GM19035 (cell line): ENCODE results near the gene CALN1.
"Not testable (repeated sequence)": the region's sequence is repeated elsewhere in the genome, so short reads cannot be mapped to it uniquely, and the experiment has no call there.

Experiments used
- ATAC-seq: cut with Tn5 transposase; IDR thresholded peaks from one replicate; pipeline ENCODE4 v1.9.1; 2021; ENCODE audit not compliant: unreplicated experiment

The CALN1 gene

GRCh38 chr7:72209006-72209405 lies 203.1 kb downstream of the CALN1 start:
- not testable (repeated sequence) for ATAC-seq

GRCh38 chr7:72196176-72196575 lies 216.0 kb downstream of the CALN1 start:
- no peak for ATAC-seq

- ATAC-seq: no peak
Observed at GRCh38 chr7:72190919-72191318, 221.2 kb downstream of the CALN1 start.

DNA sequence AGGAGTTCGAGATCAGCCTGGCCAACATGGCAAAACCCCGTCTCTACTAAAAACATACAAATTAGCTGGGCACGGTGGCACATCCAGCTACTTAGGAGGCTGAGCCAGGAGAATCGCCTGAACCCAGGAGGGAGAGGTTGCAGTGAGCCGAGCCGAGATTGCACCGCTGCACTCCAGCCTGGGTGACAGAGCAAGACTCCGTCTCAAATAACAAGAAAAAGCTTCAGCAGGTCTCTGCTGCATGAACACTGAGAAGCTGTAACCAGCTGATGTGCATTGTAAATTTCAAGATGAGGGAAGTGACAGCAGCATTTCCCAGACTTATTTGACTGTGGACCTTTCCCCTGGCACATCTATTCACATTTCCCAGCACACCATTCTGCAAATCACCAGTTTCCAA lies 222.0 kb downstream of the CALN1 start:
- ATAC-seq: no peak

DNA sequence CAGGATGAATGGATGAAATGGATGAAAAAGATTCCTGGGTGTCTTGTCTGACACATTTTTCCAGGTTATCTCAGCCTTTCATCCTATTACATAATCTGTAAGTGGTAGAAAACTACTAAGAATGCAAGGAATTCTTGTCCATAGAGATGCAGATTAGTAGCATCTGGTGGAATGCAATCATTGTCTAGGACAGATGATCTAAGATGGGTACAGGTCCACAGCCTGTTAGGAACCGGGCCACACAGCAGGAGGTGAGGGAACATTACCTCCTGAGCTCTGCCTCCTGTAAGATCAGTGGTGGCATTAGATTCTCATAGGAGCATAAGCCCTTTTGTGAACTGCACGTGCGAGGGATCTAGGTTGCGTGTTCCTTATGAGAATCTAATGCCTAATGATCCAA lies 225.0 kb downstream of the CALN1 start:
- no peak for ATAC-seq

DNA sequence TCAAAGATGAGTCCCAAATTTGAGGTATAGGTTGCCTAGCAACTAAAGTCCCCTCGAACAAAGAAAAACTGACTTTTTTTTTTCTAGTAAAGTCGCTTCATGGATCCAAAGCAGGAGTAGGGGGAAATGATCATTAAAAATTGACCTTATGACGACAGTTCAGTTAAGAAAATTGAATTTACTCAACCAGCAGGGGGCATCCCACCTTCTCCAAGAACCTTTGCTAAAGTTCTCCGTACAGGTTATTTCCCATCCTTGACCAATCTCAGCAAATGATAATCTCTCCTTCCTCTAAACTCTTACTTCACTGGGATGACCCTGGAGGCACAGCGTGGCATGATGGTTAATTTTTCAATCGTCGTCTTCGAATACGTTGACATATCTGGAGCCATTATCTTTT lies 228.3 kb downstream of the CALN1 start:
- ATAC-seq: no peak

DNA sequence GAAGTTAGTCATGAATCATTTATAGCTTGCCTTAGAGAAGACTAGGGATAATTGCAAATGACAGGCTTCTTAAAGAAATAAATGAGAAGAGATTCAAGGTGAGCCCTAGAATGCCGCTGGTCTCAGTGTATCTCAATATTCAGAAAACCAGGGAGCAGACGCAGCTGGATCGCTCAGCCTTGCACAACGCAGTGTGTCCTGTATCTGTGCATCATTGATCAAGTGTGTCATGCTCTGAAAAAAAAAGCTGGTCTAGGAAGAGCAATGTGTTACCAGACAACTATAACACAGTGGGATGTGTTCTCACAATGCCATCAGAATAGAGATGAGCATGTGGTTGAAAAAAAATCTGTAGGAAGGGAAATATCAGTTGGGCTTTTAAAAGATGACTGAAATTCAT lies 230.1 kb downstream of the CALN1 start:
- ATAC-seq: no peak

- no peak for ATAC-seq
Observed at GRCh38 chr7:72176875-72177274, 235.3 kb downstream of the CALN1 start.

DNA sequence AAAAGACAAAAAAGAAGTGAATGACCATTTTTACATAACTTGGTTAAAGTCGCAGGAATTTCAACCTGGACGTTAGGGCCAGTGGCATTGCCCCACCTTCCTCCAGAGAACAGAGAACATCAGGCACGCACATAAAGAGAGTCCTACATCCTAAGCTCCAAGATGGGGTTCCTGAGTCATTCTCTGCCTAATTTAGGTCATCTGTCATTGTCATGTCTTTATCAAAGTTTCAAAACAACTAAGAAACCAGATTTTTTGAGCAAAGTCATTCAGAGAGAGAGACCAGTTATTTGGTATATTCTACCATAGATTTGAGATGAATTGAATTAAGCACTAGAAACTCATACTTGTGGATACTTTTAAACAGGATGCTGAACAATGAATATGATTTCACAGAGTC lies 241.7 kb downstream of the CALN1 start:
- ATAC-seq: no peak

DNA sequence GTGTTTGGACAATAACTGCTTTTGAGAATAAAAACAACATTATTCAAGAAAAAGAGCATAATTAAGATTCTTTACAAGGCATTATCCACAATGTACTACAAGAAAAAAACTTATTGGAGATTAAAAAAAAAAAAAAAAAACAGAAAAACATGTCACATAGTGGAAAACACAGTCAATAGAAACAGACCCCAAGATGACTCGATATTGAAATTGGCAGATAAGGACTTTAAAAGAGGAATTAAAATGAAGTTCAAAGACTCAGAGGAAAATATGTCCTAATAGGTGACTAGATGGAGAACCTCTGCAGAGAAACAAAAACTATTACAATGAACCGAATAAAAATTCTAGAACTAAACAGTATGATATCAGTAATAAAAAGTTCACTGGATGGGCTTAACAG lies 248.9 kb downstream of the CALN1 start:
- ATAC-seq: no peak

- no peak for ATAC-seq
Observed at GRCh38 chr7:72161534-72161933, 250.6 kb downstream of the CALN1 start.

DNA sequence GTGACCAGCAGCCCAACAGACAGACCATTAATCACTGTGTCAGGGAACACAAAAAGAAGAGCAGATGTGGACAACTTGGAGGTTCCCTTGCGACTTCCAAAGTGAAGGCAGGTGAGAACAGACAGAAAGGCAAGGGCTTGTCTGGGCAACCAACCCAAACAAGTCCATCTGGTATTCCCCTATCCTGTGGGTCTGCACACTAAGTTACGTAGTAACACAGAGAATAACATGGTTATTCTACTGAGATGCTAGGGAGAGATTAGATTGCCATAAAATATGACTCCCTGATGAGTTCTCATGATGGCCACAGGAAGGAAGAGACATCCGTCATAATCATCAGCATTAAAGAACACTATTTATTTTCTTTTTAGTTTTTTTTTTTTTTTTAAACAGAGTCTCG lies 252.2 kb downstream of the CALN1 start:
- ATAC-seq: no peak

GRCh38 chr7:72156671-72157070 lies 255.5 kb downstream of the CALN1 start:
- ATAC-seq: no peak

DNA sequence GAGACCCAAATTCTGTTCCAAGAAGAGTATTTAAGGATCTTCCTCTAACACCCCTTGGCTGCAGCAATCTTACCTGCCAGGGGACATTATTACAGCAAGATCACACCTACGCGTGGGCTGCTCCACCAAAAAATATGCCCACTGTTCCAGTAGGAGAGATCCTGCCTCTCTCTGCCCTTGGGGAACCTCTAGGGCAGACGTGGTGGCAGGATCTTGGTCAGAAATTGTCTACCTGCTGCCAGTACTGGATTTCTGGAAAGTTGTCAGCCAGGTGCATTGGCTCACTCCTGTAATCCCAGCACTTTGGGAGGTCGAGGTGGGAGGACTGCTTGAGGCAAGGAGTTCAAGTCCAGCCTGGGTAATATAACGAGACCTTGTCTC lies 259.0 kb downstream of the CALN1 start:
- ATAC-seq: no peak

GRCh38 chr7:72152161-72153131 lies 259.7 kb downstream of the CALN1 start:
- no peak for ATAC-seq

- ATAC-seq: no peak
Observed at GRCh38 chr7:72140566-72140965, 271.6 kb downstream of the CALN1 start.

GRCh38 chr7:72127136-72127535 lies 285.0 kb downstream of the CALN1 start:
- no peak for ATAC-seq

DNA sequence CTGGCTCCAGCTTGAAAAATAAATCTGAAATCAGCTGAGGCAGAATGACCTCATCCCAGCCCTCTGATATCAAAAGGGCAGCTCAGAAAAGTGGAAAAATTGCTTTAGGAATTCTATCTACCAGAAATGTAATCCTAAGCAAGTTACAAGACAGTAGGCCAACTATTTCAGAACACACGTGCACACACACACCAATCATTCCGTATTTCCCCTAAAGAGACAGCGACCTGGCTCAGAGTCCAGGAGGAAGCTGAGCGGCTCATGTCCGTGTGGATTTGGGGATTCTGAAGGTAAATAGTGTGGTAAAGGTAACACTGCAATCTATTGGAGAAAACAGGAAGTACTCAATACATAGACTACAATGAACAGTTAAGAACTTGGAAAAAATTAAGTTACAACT lies 288.2 kb downstream of the CALN1 start:
- no peak for ATAC-seq

GRCh38 chr7:72118366-72118765 lies 293.8 kb downstream of the CALN1 start:
- no peak for ATAC-seq

DNA sequence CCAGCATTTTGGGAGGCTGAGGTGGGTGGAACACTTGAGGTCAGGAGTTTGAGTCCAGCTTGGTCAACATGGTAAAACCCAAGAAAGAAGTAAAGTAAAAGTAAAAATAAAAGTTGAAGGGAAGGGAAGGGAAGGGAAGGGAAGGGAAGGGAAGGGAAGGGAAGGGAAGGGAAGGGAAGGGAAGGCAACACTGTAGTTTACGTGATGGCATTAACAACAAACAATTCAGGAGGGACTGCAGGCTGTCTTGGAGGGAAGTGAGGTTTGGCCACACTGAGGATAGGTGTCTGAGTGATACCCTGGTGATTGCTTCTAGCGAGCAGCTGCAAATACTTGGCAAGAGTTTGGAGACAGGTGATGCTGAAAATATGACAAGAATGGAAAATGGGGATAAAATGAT lies 298.0 kb downstream of the CALN1 start:
- no peak for ATAC-seq

- no peak for ATAC-seq
Observed at GRCh38 chr7:72112992-72113391, 299.1 kb downstream of the CALN1 start.

DNA sequence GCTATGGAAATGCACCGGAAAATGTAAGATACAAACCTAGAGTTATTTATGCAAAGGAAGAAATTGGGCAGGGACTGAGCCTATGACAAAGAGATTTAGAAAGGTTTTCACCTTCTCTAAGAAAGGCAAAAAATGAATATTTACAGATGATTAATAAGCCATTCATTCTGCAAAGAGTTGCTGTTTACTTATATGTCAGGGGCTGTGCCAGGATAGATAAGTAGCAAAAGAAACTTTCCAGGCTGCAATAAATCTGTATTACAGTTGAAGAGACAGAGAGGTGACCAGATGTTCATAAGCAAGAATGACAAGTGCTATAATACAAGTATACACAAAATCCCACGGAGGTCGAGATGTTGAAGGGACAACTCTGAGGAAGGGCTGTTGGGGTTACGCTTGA lies 299.6 kb downstream of the CALN1 start:
- no peak for ATAC-seq

- no peak for ATAC-seq
Observed at GRCh38 chr7:72111086-72111485, 301.1 kb downstream of the CALN1 start.
